Activated CD4-positive, alpha-beta memory T cell treated with anti-CD3 and anti-CD28 coated beads for 36 hours (primary cell): ENCODE data around the gene TTLL6. TPM values are rescaled to one million over a fixed set of nuclear protein-coding genes. Genes with fewer than 3 reads are reported as not detected.
A peak's percentile ranks its signal among the peaks of the same experiment; 100 is the strongest.

Experiments
- CTCF ChIA-PET: fragments of 350-600 bp; sonication (Branson Sonifier 250); formaldehyde crosslinking; loops from one replicate; lab custom pipeline; 2021; ENCODE audit warnings: antibody characterized with exemption, inconsistent platforms; lab: Charles Lee
- POLR2A ChIA-PET: fragments of 350-600 bp; sonication (Branson Sonifier 250); formaldehyde crosslinking; loops from one replicate; lab custom pipeline; 2021; ENCODE audit warnings: antibody characterized with exemption; lab: Charles Lee
- DNase-seq: peaks from one replicate; pipeline ENCODE4 v3.0.0-alpha.2; 2020
- H3K27ac Mint-ChIP-seq: one replicate; pipeline ENCODE4 v1.8.0; 2021; ENCODE audit warnings: mixed read lengths
- H3K27me3 Mint-ChIP-seq: one replicate; pipeline ENCODE4 v1.8.0; 2021; ENCODE audit warnings: mixed read lengths
- H3K36me3 Mint-ChIP-seq: one replicate; pipeline ENCODE4 v1.8.0; 2021; ENCODE audit warnings: mixed read lengths
- H3K4me1 Mint-ChIP-seq: one replicate; pipeline ENCODE4 v1.8.0; 2021; ENCODE audit warnings: low read depth, mixed read lengths
- H3K4me3 Mint-ChIP-seq: one replicate; pipeline ENCODE4 v1.8.0; 2021; ENCODE audit warnings: mild to moderate bottlenecking, mixed read lengths
- H3K9me3 Mint-ChIP-seq: one replicate; pipeline ENCODE4 v1.8.0; 2021; ENCODE audit warnings: mixed read lengths
- intact Hi-C: fragments of 100-400 bp; cut with micrococcal nuclease; formaldehyde crosslinking; loops from one replicate; pipeline ENCODE4 v1.15.1; 2023
- total RNA-seq, 2 experiments: library from RNA; stranded (reverse); gene quantifications; one replicate each; pipeline ENCODE4 v1.2.3, GENCODE V29; 2021

The TTLL6 gene
- total RNA-seq, 2 experiments from 2014 or later: not detected

DNA sequence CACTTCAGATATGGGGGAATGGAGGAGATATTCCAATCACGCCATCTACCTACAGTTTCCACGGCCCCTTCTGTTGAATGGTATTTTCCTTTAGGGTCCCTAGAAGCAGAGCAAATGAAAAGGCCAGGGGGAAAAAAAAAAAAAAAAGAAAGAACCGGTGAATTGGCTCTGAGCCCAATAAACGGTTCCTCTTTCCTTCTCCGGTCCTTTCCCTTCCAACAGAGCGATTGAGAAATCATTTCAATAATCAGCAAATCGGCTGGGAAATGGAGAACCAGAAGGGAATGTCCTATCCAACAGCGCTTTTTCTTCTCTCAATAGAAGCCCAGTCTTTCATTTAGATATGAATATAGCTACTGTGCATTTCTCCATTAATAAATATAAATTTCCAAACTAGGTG, 61.7 kb downstream of the TTLL6 start:
- peaks cover 77% of the 10 kb centered on the region for H3K27me3 Mint-ChIP-seq
- no peaks in the 10 kb centered on the region for H3K9me3 Mint-ChIP-seq
- no peak overlapping the region for H3K27ac Mint-ChIP-seq
- intact Hi-C loops: no loop called here
- no peak for DNase-seq
- no peak overlapping the region for H3K4me3 Mint-ChIP-seq
- ChIA-PET POLR2A (no interaction called here), CTCF (no interaction called here)
- H3K36me3 Mint-ChIP-seq: no peaks in the 10 kb centered on the region
- H3K4me1 Mint-ChIP-seq: peaks cover 13% of the 10 kb centered on the region

DNA sequence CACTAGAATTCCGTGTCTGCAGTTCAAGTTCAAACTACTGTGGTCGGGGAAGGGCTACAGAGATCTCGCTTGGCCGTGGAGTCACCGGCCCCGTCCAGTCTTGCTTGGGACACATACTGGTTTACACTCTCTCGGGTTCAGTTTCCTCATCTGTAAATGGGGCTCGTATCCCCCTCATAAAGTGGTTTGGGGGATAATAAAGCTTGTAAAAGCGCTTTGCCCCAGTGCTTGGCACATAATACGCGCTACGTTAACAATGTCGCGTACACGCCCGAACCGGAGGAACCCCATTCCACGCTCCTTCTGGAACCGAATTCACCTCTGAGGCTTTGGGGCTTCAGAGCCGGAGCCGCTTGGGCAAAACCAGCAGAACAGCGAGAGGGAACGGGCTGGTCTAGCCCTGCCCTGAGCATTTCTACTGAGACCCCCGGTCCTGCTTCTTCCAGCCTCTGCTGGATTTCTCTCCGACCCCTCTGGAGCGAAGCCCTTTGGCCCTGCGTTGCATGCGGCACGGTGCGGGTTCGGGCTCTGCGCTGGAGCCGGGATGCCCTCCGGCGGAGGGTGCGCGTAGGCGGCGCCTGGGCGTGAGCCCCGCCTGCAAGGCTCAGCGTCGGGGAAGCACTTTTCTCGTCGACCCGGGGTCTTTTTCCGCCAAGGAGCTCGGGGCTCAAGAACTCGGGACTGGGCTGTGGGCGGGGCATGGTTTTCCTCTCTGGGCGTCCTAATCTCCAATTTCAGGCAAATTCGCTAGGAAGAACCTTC, 62.3 kb downstream of the TTLL6 start:
- H3K27me3 Mint-ChIP-seq: peaks cover 83% of the 10 kb centered on the region
- no peak for DNase-seq
- peaks cover 13% of the 10 kb centered on the region for H3K4me1 Mint-ChIP-seq
- ChIA-PET POLR2A (no interaction called here), CTCF (interaction anchor here (0.5 kb wide), 1 partner anchor 98 kb away, joined by 3 read pairs; no protein-coding TSS in a partner anchor)
- peak overlapping the region; percentile 18 for H3K27ac Mint-ChIP-seq
- H3K9me3 Mint-ChIP-seq: no peaks in the 10 kb centered on the region
- H3K4me3 Mint-ChIP-seq: no peak overlapping the region
- H3K36me3 Mint-ChIP-seq: no peaks in the 10 kb centered on the region
- intact Hi-C loops: loop anchor here (5.0 kb wide), 1 partner anchor 142 kb away; the partner anchor contains the start of gene HOXB7

DNA sequence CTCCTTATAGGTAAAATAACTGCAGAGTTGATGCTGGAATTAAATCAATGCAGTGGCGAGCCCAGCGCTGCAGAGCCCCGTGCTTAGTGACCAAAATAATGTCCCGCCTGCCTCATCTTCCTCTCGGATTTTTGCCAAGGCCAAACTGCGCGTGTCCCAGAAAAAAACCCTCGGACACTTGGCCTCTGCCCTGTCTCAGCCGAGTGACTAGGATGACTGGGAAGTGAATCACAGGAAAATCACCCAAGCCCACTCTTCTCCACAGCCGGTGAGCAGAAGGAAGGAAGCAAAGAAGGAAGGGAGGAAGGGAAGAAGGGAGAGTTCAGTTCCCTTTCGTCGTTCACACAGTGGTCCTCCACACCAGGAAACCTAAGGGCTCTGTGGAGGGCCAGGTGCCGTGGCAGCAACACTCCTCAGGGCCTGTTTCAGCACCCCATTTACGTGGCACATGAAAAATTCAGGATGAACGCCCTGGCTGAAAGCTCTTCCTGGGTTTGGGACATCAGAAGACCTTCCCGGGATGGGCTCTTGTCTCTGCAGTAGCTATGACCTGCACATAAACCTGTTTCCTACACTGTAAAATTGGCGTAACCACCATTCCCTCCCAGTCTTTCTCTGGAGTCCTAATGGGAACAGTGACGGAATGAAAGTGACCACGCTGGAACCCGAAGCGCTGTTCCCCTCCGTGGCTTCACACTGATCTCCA, 63.1 kb downstream of the TTLL6 start:
- intact Hi-C loops: loop anchor here (2.0 to 5.0 kb wide), 2 partner anchors 29 to 142 kb away; partner anchors contain the start of gene HOXB7
- no peak for DNase-seq
- H3K27me3 Mint-ChIP-seq: peaks cover 87% of the 10 kb centered on the region
- ChIA-PET POLR2A (no interaction called here), CTCF (interaction anchor here (1.4 kb wide), 1 partner anchor 30 kb away, joined by 6 read pairs; no protein-coding TSS in a partner anchor)
- peaks cover 13% of the 10 kb centered on the region for H3K4me1 Mint-ChIP-seq
- H3K27ac Mint-ChIP-seq: peak overlapping the region; percentile 18
- H3K4me3 Mint-ChIP-seq: no peak overlapping the region
- no peaks in the 10 kb centered on the region for H3K36me3 Mint-ChIP-seq
- no peaks in the 10 kb centered on the region for H3K9me3 Mint-ChIP-seq

DNA sequence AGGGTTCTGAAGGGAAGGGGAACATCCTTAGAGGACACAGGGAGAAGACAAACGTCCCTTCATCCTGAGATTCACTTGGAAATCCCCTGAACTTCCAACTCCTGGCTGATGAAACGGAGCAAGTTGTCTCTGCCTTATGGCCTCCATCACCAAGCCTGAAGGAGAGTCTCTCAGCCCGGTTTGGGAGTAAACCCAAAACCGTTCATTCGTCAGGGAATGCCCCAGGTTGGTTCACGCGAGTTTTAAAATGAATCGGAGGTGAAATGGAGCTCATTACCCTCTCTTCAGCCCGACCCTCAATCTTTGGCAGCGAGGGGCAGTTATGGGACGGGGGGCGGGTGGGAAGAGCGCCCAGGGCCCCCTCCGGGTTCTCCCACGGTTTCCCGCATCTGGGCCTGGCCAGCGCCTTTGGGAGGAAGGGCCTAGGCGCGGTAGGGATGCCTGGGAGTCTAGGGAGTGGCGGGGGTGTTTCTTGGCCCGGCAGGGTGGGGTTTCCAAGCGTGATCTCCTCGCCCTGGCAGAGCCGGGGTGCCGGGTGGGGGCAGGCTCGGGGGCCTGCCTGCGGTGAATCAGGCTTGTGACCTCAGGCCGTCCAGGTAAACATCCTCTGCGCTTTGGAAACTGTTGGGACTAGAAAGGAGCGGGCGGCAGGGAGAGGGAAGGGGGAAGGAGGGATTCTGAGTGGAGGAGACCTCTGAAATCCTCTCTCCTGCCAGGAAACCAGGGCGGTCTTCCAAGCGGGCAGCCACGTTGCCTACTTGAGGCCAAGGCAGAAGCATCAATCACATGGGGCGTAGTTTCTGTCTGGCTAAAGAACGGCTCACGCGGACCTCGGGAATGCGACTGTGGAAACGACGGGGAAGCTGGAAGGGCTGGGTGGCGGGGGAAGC, 64.4 kb downstream of the TTLL6 start:
- no peak overlapping the region for H3K27ac Mint-ChIP-seq
- ChIA-PET POLR2A (no interaction called here), CTCF (interaction anchor here (1.2 to 1.4 kb wide), 2 partner anchors 15 to 29 kb away, joined by 3 to 6 read pairs; no protein-coding TSS in a partner anchor)
- peaks cover 83% of the 10 kb centered on the region for H3K27me3 Mint-ChIP-seq
- H3K4me3 Mint-ChIP-seq: no peak overlapping the region
- H3K4me1 Mint-ChIP-seq: peaks cover 13% of the 10 kb centered on the region
- DNase-seq: no peak
- no peaks in the 10 kb centered on the region for H3K36me3 Mint-ChIP-seq
- no peaks in the 10 kb centered on the region for H3K9me3 Mint-ChIP-seq
- intact Hi-C loops: loop anchor here (2.0 to 5.0 kb wide), 2 partner anchors 28 to 140 kb away; partner anchors contain the start of gene HOXB7

DNA sequence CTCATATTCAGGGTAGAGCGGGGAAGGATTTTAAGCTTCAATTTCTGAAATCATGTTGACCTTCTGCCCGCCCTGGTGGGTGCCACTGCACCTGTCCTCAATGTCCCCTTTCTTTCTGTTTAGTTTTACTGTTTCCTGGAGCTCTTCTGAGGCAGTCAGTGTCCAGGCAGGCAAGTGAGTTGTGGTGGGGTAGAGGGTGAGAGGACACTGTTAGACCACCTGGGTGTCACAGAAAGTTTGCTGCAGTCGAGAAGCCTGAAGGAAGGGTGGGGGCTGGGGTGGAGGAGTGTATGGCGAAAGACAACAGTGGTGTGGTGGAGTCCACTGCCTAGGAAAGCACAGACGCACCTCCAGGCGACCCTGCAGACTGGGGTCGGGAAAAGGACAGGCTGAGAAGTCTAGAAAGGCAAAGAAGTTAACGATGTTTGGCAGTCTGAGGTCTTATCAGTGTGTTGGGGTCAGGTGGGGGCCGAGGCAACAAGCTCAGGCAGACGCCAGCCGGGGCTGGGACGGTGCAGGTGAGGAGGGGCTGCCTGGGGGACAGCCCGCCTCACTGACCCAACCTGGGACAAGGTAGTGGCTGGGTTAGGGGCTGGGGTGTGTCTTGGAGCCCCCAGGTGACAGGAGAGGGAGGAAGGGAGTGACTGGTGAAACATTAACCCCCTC, 65.2 kb downstream of the TTLL6 start:
- DNase-seq: no peak
- Mint-ChIP-seq H3K9me3 (no peaks in the 10 kb centered on the region), H3K27me3 (peaks cover 84% of the 10 kb centered on the region), H3K4me3 (no peak overlapping the region), H3K4me1 (peaks cover 15% of the 10 kb centered on the region), H3K27ac (no peak overlapping the region), H3K36me3 (no peaks in the 10 kb centered on the region)
- ChIA-PET POLR2A (no interaction called here), CTCF (interaction anchor here (0.8 to 1.8 kb wide), 4 partner anchors 27 to 127 kb away, joined by 3 to 19 read pairs (median 4); no protein-coding TSS in a partner anchor)
- intact Hi-C loops: loop anchor here (2.0 to 5.0 kb wide), 2 partner anchors 27 to 140 kb away; partner anchors contain the start of gene HOXB7

DNA sequence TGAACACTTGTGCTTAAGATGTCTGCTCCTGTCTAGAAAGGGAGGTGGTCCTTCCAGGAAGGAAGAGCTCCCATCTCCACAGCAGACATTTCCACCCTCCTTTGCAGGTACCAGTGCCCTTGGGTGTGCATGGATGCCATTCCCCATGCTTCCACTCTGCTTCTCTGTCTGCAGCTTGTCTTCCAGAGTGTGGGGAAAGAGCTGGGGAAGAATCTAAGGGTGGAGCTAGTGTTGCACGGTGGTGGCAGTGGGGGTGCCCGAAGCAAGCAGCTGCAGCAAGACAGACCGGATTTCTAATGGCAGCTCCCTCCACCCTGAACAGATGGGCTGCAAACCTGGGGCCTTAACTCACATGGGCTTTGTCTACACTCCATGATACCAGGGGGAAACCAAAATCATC, 65.9 kb downstream of the TTLL6 start:
- Mint-ChIP-seq H3K27me3 (peaks cover 85% of the 10 kb centered on the region), H3K4me1 (peaks cover 15% of the 10 kb centered on the region), H3K4me3 (no peak overlapping the region), H3K36me3 (no peaks in the 10 kb centered on the region), H3K9me3 (no peaks in the 10 kb centered on the region), H3K27ac (no peak overlapping the region)
- DNase-seq: no peak
- intact Hi-C loops: loop anchor here (5.0 kb wide), 1 partner anchor 139 kb away; the partner anchor contains the start of gene HOXB7
- CTCF ChIA-PET: interaction anchor here (0.7 to 1.8 kb wide), 6 partner anchors 26 to 416 kb away, joined by 3 to 19 read pairs (median 4); no protein-coding TSS in a partner anchor
- POLR2A ChIA-PET: interaction anchor here (0.7 kb wide), 1 partner anchor 22 kb away, joined by 3 read pairs; no protein-coding TSS in a partner anchor

DNA sequence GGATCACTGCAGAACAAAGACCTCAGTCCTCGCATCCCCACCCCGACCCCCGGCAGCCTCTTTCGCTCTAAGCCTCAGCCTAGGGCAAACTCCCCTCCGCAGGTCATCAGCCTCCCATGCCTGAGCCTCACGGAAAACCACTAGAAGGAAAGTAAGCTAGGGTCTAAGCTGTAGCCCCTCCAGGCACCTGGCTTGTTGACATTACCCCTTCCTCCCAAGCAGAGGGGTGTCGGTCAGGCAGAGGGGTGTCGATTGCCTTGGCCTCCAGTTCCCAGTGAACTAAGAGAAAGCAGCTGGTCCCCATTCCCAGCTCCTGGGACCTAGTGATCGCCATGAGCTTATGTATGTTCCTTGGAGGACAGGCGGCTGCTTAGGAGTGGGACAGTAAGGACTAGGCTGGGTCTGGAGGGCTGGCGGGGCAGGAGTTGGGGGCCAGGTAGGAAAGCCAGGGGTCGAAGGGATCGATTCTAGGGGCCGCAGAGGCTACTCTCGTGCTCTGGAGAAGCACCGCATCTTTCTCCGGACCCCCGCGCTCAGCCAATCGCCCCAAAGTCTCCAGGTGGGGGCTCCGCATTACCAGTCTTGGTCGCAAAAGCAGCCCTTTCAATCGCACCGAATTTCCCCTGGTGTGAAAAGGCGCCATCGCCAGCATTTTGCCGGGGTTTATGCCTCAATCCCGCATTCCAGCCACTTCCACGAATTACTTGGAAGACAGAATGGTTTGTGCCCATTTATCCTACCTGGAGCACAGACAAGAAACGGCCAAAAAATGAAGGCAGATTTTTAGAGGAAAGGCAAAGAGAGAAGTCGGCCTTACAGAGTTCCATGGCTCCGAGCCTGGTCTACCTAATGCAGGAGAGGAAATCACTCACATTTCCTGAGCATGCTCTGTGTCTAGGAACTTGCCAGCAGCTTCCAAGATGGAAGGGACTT, 67.1 kb downstream of the TTLL6 start:
- ChIA-PET CTCF (interaction anchor here (1.3 to 1.8 kb wide), 2 partner anchors 25 to 71 kb away, joined by 6 to 19 read pairs; no protein-coding TSS in a partner anchor), POLR2A (no interaction called here)
- no peaks in the 10 kb centered on the region for H3K36me3 Mint-ChIP-seq
- no peak for DNase-seq
- no peak overlapping the region for H3K27ac Mint-ChIP-seq
- H3K4me3 Mint-ChIP-seq: no peak overlapping the region
- intact Hi-C loops: loop anchor here (5.0 kb wide), 1 partner anchor 138 kb away; the partner anchor contains the start of gene HOXB7
- H3K4me1 Mint-ChIP-seq: peaks cover 15% of the 10 kb centered on the region
- peaks cover 81% of the 10 kb centered on the region for H3K27me3 Mint-ChIP-seq
- no peaks in the 10 kb centered on the region for H3K9me3 Mint-ChIP-seq

DNA sequence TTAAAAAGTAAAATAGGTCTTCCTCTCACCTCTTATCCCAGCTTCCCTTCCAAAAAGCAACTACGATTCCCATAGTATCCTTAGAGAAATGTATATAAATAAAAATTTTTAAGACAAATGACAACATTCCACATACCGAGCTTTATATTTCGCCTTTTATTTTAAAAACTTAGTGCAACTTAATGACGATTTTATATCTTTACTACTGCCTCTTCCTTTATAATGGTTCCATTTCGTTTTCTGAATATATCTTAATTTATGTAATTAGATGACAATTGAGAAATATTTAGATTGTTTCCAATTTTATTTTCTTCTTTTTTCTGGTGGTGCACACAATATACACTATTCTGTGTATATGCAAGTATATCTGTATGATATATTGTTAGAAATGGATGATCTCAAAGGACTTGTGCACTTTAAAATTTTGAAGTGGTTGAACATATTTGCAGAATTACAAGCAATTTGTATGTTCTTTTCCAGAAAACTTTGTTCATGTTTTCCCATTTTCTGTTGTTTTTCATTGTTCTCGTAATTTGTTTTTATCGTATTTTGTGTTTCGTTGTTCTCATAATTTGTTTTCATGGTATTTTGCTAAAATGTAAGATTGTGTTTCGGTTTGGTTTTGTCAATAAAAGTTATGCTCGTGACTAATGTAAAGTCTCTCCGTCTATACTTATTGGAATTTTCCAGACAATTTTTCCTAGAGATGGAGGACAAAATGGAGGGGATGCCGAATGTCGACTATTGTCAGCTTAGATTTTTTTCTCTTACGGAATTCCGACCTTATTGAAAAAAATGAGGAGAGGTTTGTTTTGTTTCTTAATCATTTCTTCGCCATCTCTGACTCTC, 68.1 kb downstream of the TTLL6 start:
- intact Hi-C loops: no loop called here
- POLR2A ChIA-PET: interaction anchor here (0.6 kb wide), 1 partner anchor 368 kb away, joined by 3 read pairs; no protein-coding TSS in a partner anchor
- no peak overlapping the region for H3K27ac Mint-ChIP-seq
- peaks cover 10% of the 10 kb centered on the region for H3K4me1 Mint-ChIP-seq
- H3K9me3 Mint-ChIP-seq: no peaks in the 10 kb centered on the region
- no peak for DNase-seq
- CTCF ChIA-PET: interaction anchor here (1.2 kb wide), 1 partner anchor 23 kb away, joined by 3 read pairs; no protein-coding TSS in a partner anchor
- H3K4me3 Mint-ChIP-seq: no peak overlapping the region
- no peaks in the 10 kb centered on the region for H3K36me3 Mint-ChIP-seq
- H3K27me3 Mint-ChIP-seq: peaks cover 77% of the 10 kb centered on the region

DNA sequence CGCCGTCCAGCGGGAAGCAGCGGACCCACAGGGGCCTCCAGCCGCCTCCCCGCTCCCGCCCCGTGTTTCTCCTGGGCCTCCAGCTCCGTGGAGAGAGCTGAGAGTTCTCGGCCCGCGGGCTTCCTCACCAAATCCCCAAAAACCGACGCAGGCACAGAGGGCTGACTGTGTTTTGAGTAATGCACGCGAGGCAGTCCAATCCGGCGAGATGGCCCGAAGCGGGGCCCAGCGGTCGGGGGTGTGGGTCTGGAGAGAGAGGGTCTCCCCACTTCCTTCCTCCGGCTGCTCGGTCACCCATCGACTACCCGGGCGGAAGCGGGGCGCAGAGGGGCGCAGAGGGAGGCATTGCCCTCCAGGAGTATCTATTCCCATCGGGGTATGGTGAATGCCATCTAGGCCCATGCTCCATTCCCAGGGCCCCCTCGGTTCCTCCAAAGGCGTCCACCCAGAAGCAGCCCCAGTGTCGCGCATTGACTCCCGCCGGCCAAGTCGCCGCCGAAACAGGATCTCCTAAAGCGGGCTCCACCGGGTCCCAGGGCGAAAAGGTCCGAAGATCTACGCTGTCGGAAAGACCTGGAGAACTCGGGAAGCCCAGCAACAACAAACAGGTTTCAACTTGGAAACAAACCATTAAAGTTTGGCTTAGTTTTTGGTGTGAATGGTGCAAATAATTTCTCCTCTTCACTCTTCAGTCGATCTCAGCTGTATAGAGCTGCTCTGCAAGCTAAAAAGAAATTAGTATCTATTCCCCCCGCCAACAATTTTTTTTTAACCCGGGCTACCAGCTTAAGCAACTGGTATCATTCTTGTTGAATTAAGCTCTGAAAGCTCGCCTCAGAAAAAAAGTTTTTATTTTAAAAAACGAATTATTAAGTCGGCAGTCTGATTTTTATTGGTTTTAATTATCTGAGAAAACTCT, 69.3 kb downstream of the TTLL6 start:
- intact Hi-C loops: no loop called here
- DNase-seq: no peak
- Mint-ChIP-seq H3K4me3 (no peak overlapping the region), H3K4me1 (peaks cover 2% of the 10 kb centered on the region), H3K9me3 (no peaks in the 10 kb centered on the region), H3K27ac (no peak overlapping the region), H3K36me3 (no peaks in the 10 kb centered on the region), H3K27me3 (peaks cover 76% of the 10 kb centered on the region)
- ChIA-PET POLR2A (interaction anchor here (0.5 to 0.6 kb wide), 3 partner anchors 112 to 369 kb away, joined by 3 read pairs; no protein-coding TSS in a partner anchor), CTCF (interaction anchor here (1.2 kb wide), 1 partner anchor 22 kb away, joined by 3 read pairs; no protein-coding TSS in a partner anchor)
